Measurements from ENCODE around the gene RASGEF1B. TPM values are rescaled to one million over a fixed set of nuclear protein-coding genes. Genes with fewer than 3 reads are reported as not detected.

The RASGEF1B gene
- total RNA-seq, 4 donors from 2014 or later, result 14.1 to 31.0 (median 26.2) TPM

DNA sequence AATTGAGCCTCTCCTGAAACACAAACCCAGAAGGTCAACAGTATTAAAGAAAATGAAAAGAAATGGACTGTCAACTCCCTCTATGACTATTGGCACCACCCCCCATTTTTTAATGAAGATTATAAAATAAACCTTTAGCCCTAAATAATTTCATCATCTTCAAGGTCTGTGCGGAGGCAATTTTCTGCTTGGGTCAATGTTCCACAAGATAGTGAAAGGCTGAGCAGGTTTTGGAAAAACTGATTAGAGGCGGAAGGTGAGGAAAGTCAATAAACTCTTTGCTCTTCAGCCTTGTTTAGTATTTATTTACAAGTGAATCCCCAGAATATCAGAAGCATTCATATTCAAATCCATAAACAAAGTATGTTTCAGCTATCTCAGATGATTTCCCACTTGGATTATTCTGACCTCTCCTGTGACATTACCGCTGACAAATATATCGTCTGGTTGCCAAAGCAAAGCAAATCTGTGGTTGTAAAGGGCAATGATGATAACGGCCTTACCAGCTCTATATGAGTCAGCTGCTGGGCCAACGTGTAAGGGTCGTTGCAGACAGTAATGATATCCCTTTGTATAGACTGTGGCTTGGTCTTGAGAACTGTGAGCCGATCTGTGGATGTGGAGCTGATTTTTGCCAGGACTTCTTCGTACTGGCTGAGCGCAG, 24.0 kb downstream of the RASGEF1B start:
- H3K27ac ChIP-seq, result no peak overlapping the region
- intact Hi-C loops (cut with DNase I; ENCODE audit: low total_unique reads), result no loop called here
- no peak for TF ChIP-seq POLR2A (IDR thresholded peaks at IDR 0.05)
- TF ChIP-seq, protein P1, sequence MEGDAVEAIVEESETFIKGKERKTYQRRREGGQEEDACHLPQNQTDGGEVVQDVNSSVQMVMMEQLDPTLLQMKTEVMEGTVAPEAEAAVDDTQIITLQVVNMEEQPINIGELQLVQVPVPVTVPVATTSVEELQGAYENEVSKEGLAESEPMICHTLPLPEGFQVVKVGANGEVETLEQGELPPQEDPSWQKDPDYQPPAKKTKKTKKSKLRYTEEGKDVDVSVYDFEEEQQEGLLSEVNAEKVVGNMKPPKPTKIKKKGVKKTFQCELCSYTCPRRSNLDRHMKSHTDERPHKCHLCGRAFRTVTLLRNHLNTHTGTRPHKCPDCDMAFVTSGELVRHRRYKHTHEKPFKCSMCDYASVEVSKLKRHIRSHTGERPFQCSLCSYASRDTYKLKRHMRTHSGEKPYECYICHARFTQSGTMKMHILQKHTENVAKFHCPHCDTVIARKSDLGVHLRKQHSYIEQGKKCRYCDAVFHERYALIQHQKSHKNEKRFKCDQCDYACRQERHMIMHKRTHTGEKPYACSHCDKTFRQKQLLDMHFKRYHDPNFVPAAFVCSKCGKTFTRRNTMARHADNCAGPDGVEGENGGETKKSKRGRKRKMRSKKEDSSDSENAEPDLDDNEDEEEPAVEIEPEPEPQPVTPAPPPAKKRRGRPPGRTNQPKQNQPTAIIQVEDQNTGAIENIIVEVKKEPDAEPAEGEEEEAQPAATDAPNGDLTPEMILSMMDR (IDR thresholded peaks at IDR 0.05), result no peak
- TF ChIP-seq EP300 (IDR thresholded peaks at IDR 0.05; ENCODE audit: low read depth), result no peak
- TF ChIP-seq POLR2AphosphoS5 (IDR thresholded peaks at IDR 0.05), result no peak
- no peaks in the 10 kb centered on the region for H3K9me3 ChIP-seq
- no peak overlapping the region for H3K4me3 ChIP-seq
- DNase-seq, result no peak
- peaks cover 0 to 6% (median 0%) of the 10 kb centered on the region in 4 donors for H3K4me1 ChIP-seq
- H3K27me3 ChIP-seq, result no peaks in the 10 kb centered on the region
- 58 to 76% methylated on average over 7 to 10 of the region's 10 CpGs for WGBS, 2 donors (ENCODE audit: low coverage in 1 of 2)
- in situ Hi-C loops (cut with MboI; ENCODE audit: low pct_ligation_motif_present in 1 of 4, low pct_unique_long_range_greater_than_20kb in 1 of 4, low sequenced_read_pairs in 3 of 4), result loop anchor here in 1 of 4 donors (25.0 kb wide), 1 partner anchor 90 kb away; no protein-coding TSS in a partner anchor
- H3K36me3 ChIP-seq, result peaks cover 0 to 66% (median 3%) of the 10 kb centered on the region in 4 donors

DNA sequence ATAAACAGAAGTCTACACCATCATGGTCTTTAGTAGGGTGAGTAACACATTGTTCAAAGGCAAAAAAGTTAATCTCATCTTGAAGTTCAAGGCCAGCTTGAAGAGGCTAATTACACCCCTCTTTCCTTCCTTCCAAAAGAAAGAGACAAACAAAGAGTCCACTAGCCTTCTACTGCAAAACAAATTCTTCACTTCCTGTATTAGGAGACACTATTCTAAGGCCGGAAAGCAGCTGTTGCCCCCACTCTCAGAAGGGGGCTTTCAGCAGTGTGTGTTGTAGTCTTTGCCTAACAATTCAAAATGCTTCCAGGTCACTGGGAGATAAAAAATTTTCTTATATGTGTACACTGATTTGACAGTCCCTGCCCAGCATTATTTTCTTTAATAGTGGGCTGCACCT, 25.1 kb downstream of the RASGEF1B start:
- Histone ChIP-seq H3K36me3 (peaks cover 0 to 67% (median 4%) of the 10 kb centered on the region in 4 donors), H3K9me3 (no peaks in the 10 kb centered on the region), H3K27ac (no peak overlapping the region), H3K4me3 (no peak overlapping the region), H3K27me3 (no peaks in the 10 kb centered on the region), H3K4me1 (no peaks in the 10 kb centered on the region)
- DNase-seq, result no peak
- 74 to 83% methylated on average over 1 of the region's 1 CpG for WGBS, 2 donors (ENCODE audit: low coverage in 1 of 2)
- intact Hi-C loops (cut with DNase I; ENCODE audit: low total_unique reads), result no loop called here
- no peak for TF ChIP-seq EP300 (IDR thresholded peaks at IDR 0.05; ENCODE audit: low read depth)
- TF ChIP-seq, protein P1 (IDR thresholded peaks at IDR 0.05), result no peak
- no peak for TF ChIP-seq POLR2A (IDR thresholded peaks at IDR 0.05)
- in situ Hi-C loops (cut with MboI; ENCODE audit: low pct_ligation_motif_present in 1 of 4, low pct_unique_long_range_greater_than_20kb in 1 of 4, low sequenced_read_pairs in 3 of 4), result loop anchor here in 1 of 4 donors (25.0 kb wide), 1 partner anchor 91 kb away; no protein-coding TSS in a partner anchor

DNA sequence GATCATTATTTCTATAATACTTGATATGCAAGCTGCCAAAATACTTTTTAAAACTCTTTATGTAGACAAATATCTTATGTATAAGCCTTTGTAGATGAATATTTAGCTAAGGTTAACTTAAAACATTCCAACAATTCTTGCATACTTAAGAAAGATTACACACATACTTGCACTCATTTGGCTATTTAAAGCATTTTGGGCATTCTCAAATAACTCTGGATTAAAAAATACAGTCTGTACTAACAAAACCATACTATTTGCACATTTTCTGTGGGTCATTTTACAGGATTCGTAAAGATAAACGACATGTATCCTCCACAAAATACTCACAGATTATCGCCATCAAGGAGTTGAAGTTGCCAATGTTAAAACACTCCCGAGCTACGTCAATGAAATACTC, 26.5 kb downstream of the RASGEF1B start:
- DNase-seq, result no peak
- intact Hi-C loops (cut with DNase I; ENCODE audit: low total_unique reads), result no loop called here
- H3K4me1 ChIP-seq, result no peaks in the 10 kb centered on the region
- in situ Hi-C loops (cut with MboI; ENCODE audit: low pct_ligation_motif_present in 1 of 4, low pct_unique_long_range_greater_than_20kb in 1 of 4, low sequenced_read_pairs in 3 of 4), result loop anchor here in 1 of 4 donors (25.0 kb wide), 1 partner anchor 92 kb away; no protein-coding TSS in a partner anchor
- H3K27ac ChIP-seq, result no peak overlapping the region
- 91 to 96% methylated on average over 5 of the region's 5 CpGs for WGBS, 2 donors (ENCODE audit: low coverage in 1 of 2)
- no peak overlapping the region for H3K4me3 ChIP-seq
- no peaks in the 10 kb centered on the region for H3K9me3 ChIP-seq
- peaks cover 0 to 67% (median 9%) of the 10 kb centered on the region in 4 donors for H3K36me3 ChIP-seq
- TF ChIP-seq POLR2A (IDR thresholded peaks at IDR 0.05) (no peak), POLR2AphosphoS5 (IDR thresholded peaks at IDR 0.05) (no peak), EP300 (IDR thresholded peaks at IDR 0.05; ENCODE audit: low read depth) (no peak)
- TF ChIP-seq, protein P1 (IDR thresholded peaks at IDR 0.05), result no peak
- no peaks in the 10 kb centered on the region for H3K27me3 ChIP-seq

DNA sequence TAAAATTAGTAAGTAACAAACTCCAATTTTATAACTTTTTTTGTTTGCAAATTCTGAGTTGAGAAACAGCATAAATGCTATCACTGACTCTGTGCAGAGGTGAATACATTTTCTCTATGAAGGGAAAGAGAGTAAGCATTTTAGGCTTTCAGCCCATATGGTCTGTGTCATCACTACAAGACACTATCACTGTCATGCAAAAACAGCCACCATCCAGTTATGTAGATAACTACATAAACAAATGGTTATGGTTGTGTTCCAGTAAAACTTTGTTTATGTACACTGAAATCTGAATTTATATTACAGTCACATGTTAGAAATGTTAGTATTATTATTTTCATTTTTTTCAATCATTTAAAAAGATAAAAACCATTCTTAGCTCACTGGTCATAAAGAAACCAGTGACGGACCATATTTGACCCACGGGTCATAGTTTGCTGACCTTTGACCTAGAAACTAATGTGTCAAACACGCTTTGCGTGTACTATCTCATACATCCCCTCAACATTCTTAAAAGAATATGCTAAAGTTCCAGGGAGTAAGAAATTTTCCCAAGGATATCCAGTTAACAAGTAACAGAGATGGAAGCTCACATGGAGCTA, 29.1 kb downstream of the RASGEF1B start:
- Histone ChIP-seq H3K4me1 (peaks cover 0 to 4% (median 0%) of the 10 kb centered on the region in 4 donors), H3K36me3 (peaks cover 0 to 84% (median 14%) of the 10 kb centered on the region in 4 donors), H3K27me3 (no peaks in the 10 kb centered on the region), H3K9me3 (no peaks in the 10 kb centered on the region), H3K27ac (no peak overlapping the region), H3K4me3 (no peak overlapping the region)
- WGBS, 2 donors (ENCODE audit: low coverage in 1 of 2), result 82 to 90% methylated on average over 4 of the region's 4 CpGs
- DNase-seq, result no peak
- in situ Hi-C loops (cut with MboI; ENCODE audit: low pct_ligation_motif_present in 1 of 4, low pct_unique_long_range_greater_than_20kb in 1 of 4, low sequenced_read_pairs in 3 of 4) (loop anchor here in 1 of 4 donors (25.0 kb wide), 1 partner anchor 95 kb away; no protein-coding TSS in a partner anchor), intact Hi-C loops (cut with DNase I; ENCODE audit: low total_unique reads) (no loop called here)
- TF ChIP-seq EP300 (IDR thresholded peaks at IDR 0.05; ENCODE audit: low read depth), result no peak
- no peak for TF ChIP-seq POLR2A (IDR thresholded peaks at IDR 0.05)
- TF ChIP-seq POLR2AphosphoS5 (IDR thresholded peaks at IDR 0.05), result no peak
- TF ChIP-seq, protein P1 (IDR thresholded peaks at IDR 0.05), result no peak

All from transverse colon (tissue), 4 donors.